Caco-2 (cell line): ENCODE data around the gene HSD17B12. TPM values are rescaled to one million over a fixed set of nuclear protein-coding genes. Genes with fewer than 3 reads are reported as not detected.

Source experiments
- BruUV-seq: library from RNA; stranded (reverse); fragments of 400-500 nt; replicated peaks from 2 replicates; lab custom pipeline; 2021; lab: Mats Ljungman, UMichigan
- CTCF ChIA-PET: fragments of 300-600 bp; sonication (Branson Sonifier 250); formaldehyde crosslinking; loops from one replicate; lab custom pipeline; 2022; ENCODE audit warnings: antibody characterized with exemption; lab: Charles Lee
- POLR2A ChIA-PET: fragments of 300-600 bp; sonication (Branson Sonifier 250); formaldehyde crosslinking; loops from one replicate; lab custom pipeline; 2022; ENCODE audit warnings: antibody characterized with exemption; lab: Charles Lee
- DNase-seq, 2 experiments: peaks; one replicate each; pipeline versions ENCODE4 v3.0.0 to v3.0.0-alpha.2; 2020 to 2022
- H3K27me3 ChIP-seq: replicated peaks from 2 replicates; pipeline ENCODE4 v1.6.0; 2011; ENCODE audit warnings: low read length; ENCODE audit not compliant: control insufficient read depth, insufficient read depth
- H3K36me3 ChIP-seq: 2 replicates; pipeline ENCODE4 v1.5.1; 2011; ENCODE audit warnings: low read length; ENCODE audit not compliant: control insufficient read depth, insufficient read depth
- H3K4me1 ChIP-seq: fragments of 250-450 bp; sonication (Bioruptor Pico); 2 replicates; pipeline ENCODE4 v1.5.1; 2020; ENCODE audit warnings: mild to moderate bottlenecking
- H3K4me3 ChIP-seq: 2 replicates; pipeline ENCODE4 v1.5.1; 2011; ENCODE audit warnings: low read depth, mild to moderate bottlenecking, control low read depth, low read length
- H3K9me3 ChIP-seq: fragments of 250-450 bp; sonication (Bioruptor Pico); 2 replicates; pipeline ENCODE4 v1.5.1; 2020; ENCODE audit warnings: mild to moderate bottlenecking, moderate library complexity
- H3K27ac Mint-ChIP-seq: one replicate; pipeline ENCODE4 v1.8.0; 2022; ENCODE audit warnings: mixed read lengths; ENCODE audit not compliant: unreplicated experiment
- H3K27me3 Mint-ChIP-seq: one replicate; pipeline ENCODE4 v1.8.0; 2022; ENCODE audit warnings: mixed read lengths; ENCODE audit not compliant: insufficient read depth, unreplicated experiment
- H3K36me3 Mint-ChIP-seq: one replicate; pipeline ENCODE4 v1.8.0; 2022; ENCODE audit warnings: mild to moderate bottlenecking, mixed read lengths; ENCODE audit not compliant: insufficient read depth, unreplicated experiment
- H3K4me1 Mint-ChIP-seq: one replicate; pipeline ENCODE4 v1.8.0; 2022; ENCODE audit warnings: low read depth, mixed read lengths; ENCODE audit not compliant: unreplicated experiment
- H3K4me3 Mint-ChIP-seq: one replicate; pipeline ENCODE4 v1.8.0; 2022; ENCODE audit warnings: mild to moderate bottlenecking, moderate library complexity, mixed read lengths; ENCODE audit not compliant: unreplicated experiment
- H3K9me3 Mint-ChIP-seq: one replicate; pipeline ENCODE4 v1.8.0; 2022; ENCODE audit warnings: mixed read lengths; ENCODE audit not compliant: unreplicated experiment
- CTCF ChIP-seq, 2 experiments: fragments of 200-600 bp in 1 of 2; IDR thresholded peaks; 1 replicate in 1 of 2; 2 replicates in 1 of 2; pipeline versions ENCODE4 v1.5.1 to v1.8.0; 2011 to 2022; ENCODE audit warnings: antibody characterized with exemption in 1 of 2, control low read depth in 1 of 2, inconsistent platforms in 1 of 2, low read depth in 1 of 2, low read length in 1 of 2, mild to moderate bottlenecking in 1 of 2, moderate library complexity in 1 of 2; ENCODE audit not compliant: insufficient read depth in 1 of 2, severe bottlenecking in 1 of 2, unreplicated experiment in 1 of 2
- intact Hi-C: fragments of 100-400 bp; cut with micrococcal nuclease; formaldehyde crosslinking; loops from one replicate; pipeline ENCODE4 v1.10.0; 2022; ENCODE audit not compliant: unreplicated experiment
- total RNA-seq: library from RNA; stranded (reverse); gene quantifications from 2 replicates; pipeline ENCODE4 v1.2.3, GENCODE V29; 2022

The HSD17B12 gene
- total RNA-seq, 1 experiment from 2014 or later, result 155 TPM

DNA sequence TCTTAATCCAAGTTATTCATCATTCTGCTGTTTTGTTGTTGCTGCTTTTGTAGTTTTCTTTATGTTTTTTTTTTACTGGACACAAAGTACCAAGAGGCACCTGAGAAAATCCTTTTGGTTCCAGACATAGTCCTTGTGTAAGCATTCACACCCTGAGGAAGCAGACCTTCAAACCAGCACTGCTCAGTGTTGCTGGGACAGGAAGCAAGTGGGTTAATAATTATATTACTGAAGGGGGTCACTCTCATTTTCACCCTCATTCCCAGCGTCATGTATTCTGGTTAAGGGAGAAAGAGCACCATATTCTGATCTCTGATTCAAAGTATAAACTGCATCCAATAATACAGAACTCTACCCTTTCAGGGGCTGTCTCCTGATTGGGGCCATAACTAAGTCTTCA, 194.2 kb downstream of the HSD17B12 start:
- Mint-ChIP-seq H3K4me3 (no peak overlapping the region), H3K36me3 (no peaks in the 10 kb centered on the region), H3K27me3 (peaks cover 20% of the 10 kb centered on the region), H3K27ac (no peak overlapping the region), H3K9me3 (no peaks in the 10 kb centered on the region), H3K4me1 (no peaks in the 10 kb centered on the region)
- no peak for DNase-seq
- 0 out of 2 replicates have a peak, but pooled peaks cover 2% of the 10 kb centered on the region for H3K9me3 ChIP-seq
- ChIA-PET POLR2A (no interaction called here), CTCF (no interaction called here)
- no TSS peak for BruUV-seq
- intact Hi-C loops, result no loop called here
- no peaks in the 10 kb centered on the region for H3K36me3 ChIP-seq
- TF ChIP-seq CTCF (IDR thresholded peaks at IDR 0.05; ENCODE audit: insufficient read depth in 1 of 2, low read depth in 1 of 2, low read length in 1 of 2, severe bottlenecking in 1 of 2, unreplicated experiment in 1 of 2), result no peak
- no peaks in the 10 kb centered on the region; the same call in 1 of the 2 replicates for H3K27me3 ChIP-seq
- no peaks in the 10 kb centered on the region for H3K4me1 ChIP-seq
- H3K4me3 ChIP-seq, result no peak overlapping the region

DNA sequence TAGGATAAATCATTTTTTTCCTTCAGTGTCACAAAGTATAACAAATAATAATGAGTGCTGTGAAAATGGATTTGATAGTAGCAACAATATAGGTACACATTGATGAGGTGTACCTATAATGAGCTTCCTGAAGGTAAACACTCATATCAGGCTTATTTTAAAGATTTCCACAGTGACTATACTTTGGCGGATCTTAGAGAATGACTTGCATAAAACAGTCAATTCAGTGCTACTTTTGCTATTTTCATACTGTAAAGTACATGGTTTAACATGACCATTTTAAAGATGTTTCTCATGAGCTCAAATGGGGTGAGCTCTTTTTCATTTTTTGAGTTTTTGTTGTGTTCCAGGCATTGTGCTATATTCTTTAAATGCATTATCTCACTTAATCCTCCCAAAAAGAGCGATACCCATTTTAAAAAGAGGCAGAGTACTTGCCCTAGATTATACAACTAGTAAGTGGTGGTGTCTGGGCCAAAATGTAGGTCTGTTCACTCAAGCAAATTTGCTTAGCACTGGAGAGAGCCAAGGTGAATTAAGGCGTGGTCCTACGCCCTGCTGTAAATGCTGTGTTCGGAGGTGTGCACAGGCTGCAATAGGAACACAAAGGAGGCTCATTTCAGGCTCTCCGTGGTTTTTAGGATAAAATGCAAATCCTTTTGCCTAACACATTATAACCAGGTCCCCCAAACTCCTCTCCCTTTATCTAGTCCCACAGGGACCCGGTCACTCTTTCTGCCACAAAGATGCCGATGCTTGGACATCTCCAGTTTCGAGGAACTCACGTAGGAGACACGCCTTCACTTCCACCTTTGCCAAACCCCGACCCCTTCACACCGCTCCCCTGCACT, 199.5 kb downstream of the HSD17B12 start:
- H3K27me3 Mint-ChIP-seq, result peaks cover 4% of the 10 kb centered on the region
- H3K4me1 Mint-ChIP-seq, result peaks cover 6% of the 10 kb centered on the region
- no peak for DNase-seq
- no peak for TF ChIP-seq CTCF (IDR thresholded peaks at IDR 0.05; ENCODE audit: insufficient read depth in 1 of 2, low read depth in 1 of 2, low read length in 1 of 2, severe bottlenecking in 1 of 2, unreplicated experiment in 1 of 2)
- intact Hi-C loops, result loop anchor here (2.0 kb wide), 1 partner anchor 199 kb away; the partner anchor contains the start of gene HSD17B12
- BruUV-seq, result no TSS peak
- ChIA-PET CTCF (no interaction called here), POLR2A (no interaction called here)
- H3K4me3 ChIP-seq, result peak overlapping the region; percentile 52
- 0 out of 2 replicates have a peak, but pooled peaks cover 6% of the 10 kb centered on the region for H3K4me1 ChIP-seq
- H3K27ac Mint-ChIP-seq, result peak overlapping the region; percentile 73
- peaks cover 1% of the 10 kb centered on the region; the same call in 1 of the 2 replicates for H3K36me3 ChIP-seq
- H3K9me3 Mint-ChIP-seq, result no peaks in the 10 kb centered on the region
- 0 out of 2 replicates have a peak, but pooled peaks cover 3% of the 10 kb centered on the region for H3K9me3 ChIP-seq
- H3K27me3 ChIP-seq, result no peaks in the 10 kb centered on the region; the same call in 1 of the 2 replicates
- peak overlapping the region; percentile 83 for H3K4me3 Mint-ChIP-seq
- H3K36me3 Mint-ChIP-seq, result no peaks in the 10 kb centered on the region

GRCh38 chr11:43880640-43881159, 200.2 kb downstream of the HSD17B12 start, which contains the start of gene ALKBH3:
Gene ALKBH3, plus strand, starts transcription at chr11:43880831. Its CDS starts 1,822 bp downstream, at chr11:43882653.
- BruUV-seq, result no TSS peak
- H3K36me3 ChIP-seq, result peaks cover 1% of the 10 kb centered on the region; the same call in 1 of the 2 replicates
- intact Hi-C loops, result loop anchor here (2.0 kb wide), 1 partner anchor 200 kb away; the partner anchor contains the start of gene HSD17B12

More at GRCh38 chr11:43880640-43881159, 200.2 kb downstream of the HSD17B12 start, which contains the start of gene ALKBH3:
- H3K4me3 ChIP-seq, result peak within 1 kb of the TSS; percentile 52
- peaks cover 4% of the 10 kb centered on the region for H3K27me3 Mint-ChIP-seq
- peak within 1 kb of the TSS; percentile 83 for H3K4me3 Mint-ChIP-seq
- 0 out of 2 replicates have a peak, but pooled peaks cover 3% of the 10 kb centered on the region for H3K9me3 ChIP-seq
- H3K9me3 Mint-ChIP-seq, result no peaks in the 10 kb centered on the region
- H3K36me3 Mint-ChIP-seq, result no peaks in the 10 kb centered on the region
- no peak for TF ChIP-seq CTCF (IDR thresholded peaks at IDR 0.05; ENCODE audit: insufficient read depth in 1 of 2, low read depth in 1 of 2, low read length in 1 of 2, severe bottlenecking in 1 of 2, unreplicated experiment in 1 of 2)
- H3K4me1 ChIP-seq, result 0 out of 2 replicates have a peak, but pooled peaks cover 6% of the 10 kb centered on the region
- ChIA-PET CTCF (no interaction called here), POLR2A (no interaction called here)
- no peaks in the 10 kb centered on the region for H3K27me3 ChIP-seq
- peaks cover 6% of the 10 kb centered on the region for H3K4me1 Mint-ChIP-seq
- H3K27ac Mint-ChIP-seq, result peak within 1 kb of the TSS; percentile 73
- peak; percentile 93 to 94 for DNase-seq
